T47D (cell line): ENCODE measurements around the gene OR6X1.
"Not testable (repeated sequence)": the region's sequence is repeated elsewhere in the genome, so short reads cannot be mapped to it uniquely, and the experiment has no call there.

Experiments
- DNase-seq, 2 experiments: peaks; one replicate each; pipeline versions ENCODE4 v3.0.0 to v3.0.0-alpha.2; 2011 to 2012; ENCODE audit warnings: low read depth in 1 of 2, low spot score in 1 of 2
- JUND ChIP-seq: IDR thresholded peaks from 2 replicates; pipeline ENCODE4 v1.6.1; 2012; ENCODE audit warnings: low read depth
- in situ Hi-C: cut with HindIII; loops from 2 replicates; pipeline ENCODE4 v1.10.0; 2016; ENCODE audit warnings: low sequenced_read_pairs, low pct_unique_long_range_greater_than_20kb

OR6X1 gene

DNA sequence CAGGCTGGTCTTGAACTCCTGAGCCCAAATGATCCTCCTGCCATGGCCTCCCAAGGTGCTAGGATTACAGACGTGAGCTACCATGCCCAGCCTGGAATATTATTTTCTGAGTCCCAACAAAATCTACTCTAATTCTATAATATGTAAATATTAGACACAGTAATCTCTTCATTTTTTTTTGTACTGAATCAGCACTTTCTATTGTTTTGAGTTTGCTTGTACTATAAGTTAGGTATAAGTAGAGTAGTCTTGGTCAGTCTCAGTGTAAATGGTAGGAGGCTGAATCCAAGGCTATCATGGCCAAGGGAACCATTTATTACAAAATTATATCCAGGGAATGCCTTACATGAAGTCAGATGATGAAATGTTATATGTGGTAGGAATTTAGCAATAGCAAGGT lies 19.6 kb upstream of the OR6X1 start:
- no peak for DNase-seq

DNA sequence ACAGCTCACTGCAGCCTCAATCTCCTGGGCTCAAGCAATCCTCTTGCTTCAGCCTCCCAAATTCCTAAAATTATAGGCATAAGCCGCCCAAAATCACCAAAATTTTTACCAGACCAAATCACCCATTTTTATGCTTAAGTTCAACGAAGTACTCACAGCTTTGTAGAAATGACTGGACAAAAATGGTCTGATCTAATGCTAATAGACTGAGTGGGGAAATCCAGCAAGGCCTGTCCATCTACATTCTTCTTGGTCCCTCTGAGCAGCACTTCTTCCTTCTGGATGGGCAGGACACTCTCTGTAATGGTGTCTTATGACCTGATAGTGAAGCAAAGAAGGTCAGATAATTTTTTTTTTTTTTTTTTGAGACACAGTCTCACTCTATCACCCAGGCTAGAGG lies 18.7 kb upstream of the OR6X1 start:
- TF ChIP-seq JUND = no peak
- in situ Hi-C loops = no loop called here
- peak in 1 of 2 experiments; percentile 42 for DNase-seq

More for the DNA sequence above, 19.6 kb upstream of the OR6X1 start:
- TF ChIP-seq JUND = no peak
- in situ Hi-C loops = no loop called here

DNA sequence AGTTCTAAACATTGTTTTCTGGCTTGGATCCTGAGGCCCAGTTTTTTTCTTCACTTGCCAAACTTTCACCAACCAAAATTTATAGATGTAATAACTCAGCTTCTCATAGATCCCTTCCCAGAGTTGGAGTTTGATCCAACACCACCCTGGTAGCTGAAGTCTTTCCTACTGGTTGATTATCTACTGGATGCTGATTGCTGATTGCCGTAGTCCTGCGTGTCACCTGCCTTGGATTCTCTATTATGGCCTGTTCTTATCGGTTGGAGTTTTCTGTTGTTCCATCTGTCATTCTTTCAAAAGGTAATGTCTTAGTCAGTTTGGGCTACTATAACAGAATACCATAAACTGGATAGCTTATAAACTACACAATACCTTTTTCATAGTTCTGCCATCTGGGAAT lies 17.3 kb upstream of the OR6X1 start:
- in situ Hi-C loops = no loop called here
- TF ChIP-seq JUND = no peak

DNA sequence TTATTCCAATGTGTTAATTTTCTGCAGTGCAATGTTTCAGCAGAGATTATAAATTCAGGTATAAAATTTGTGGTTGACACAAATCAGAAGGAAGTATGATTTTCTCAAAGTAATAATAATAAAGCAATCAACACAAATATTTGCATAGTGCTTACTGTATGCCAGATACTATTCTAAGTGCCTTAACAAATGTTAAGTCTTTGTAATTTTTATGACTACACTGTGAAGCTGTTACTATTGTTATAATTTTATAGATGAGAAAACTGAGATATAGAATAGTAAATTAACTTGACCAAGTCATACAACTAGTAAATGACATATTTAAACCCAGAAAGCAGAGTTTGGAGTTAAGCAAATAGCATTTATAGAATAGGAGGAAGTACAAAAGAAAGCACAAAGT lies 16.4 kb upstream of the OR6X1 start:
- TF ChIP-seq JUND = no peak
- in situ Hi-C loops = no loop called here
- DNase-seq = no peak

More for the DNA sequence above, 17.3 kb upstream of the OR6X1 start:
- DNase-seq = no peak

DNA sequence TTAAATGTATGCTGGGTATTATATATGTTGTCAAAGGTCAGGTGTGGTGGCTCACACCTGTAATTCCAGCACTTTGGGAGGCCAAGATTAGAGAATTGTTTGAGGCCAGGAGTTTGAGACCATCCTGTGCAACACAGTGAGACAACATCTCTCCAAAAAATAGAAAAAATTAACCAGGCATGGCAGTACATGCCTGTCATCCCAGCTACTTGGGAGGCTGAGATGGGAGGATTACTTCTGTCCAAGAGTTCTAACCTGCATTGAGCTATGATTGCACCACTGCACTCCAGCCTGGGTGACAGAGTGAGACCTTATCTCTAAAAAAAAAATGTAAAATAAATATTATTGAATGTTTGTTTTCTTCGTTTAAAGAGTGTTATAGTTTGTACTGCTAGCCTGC lies 11.3 kb upstream of the OR6X1 start:
- TF ChIP-seq JUND = no peak
- in situ Hi-C loops = no loop called here
- DNase-seq = no peak

DNA sequence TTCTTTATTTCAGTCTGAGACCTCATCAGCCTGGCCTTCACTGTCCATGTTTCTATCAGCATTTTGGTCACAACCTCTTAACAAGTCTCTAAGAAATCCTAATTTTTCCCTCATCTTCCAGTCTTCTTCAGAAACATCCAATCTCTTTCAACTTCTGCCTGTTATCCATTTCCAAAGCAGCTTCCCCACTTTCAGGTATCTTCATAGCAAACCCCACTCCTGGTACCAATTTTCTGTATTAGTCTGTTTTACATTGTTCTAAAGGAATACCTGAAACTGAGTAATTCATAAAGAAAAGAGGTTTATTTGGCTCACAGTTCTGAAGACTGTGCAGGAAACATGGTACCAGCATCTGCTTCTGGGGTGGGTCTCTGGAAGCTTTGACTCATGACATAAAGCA lies 8.1 kb upstream of the OR6X1 start:
- in situ Hi-C loops = no loop called here
- DNase-seq = no peak
- TF ChIP-seq JUND = no peak

DNA sequence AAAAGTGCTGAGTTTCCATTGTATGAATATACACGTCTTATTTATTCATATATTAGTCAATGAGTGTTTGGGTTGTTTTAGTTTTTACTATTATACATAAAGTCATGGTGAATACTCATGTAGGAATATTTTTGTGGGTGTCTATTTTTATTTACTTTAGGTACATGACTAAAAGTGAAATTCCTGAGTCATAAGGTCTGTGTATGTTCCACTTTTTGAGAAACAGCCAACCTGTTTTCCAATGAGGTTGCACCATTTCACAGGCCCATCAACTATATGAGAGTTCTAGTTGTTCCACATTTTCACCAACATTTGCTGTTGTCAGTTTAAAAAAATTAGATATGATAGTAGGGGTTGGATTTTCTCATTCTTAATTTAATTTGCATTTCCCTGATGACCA lies 6.6 kb upstream of the OR6X1 start:
- TF ChIP-seq JUND = no peak
- in situ Hi-C loops = no loop called here

DNA sequence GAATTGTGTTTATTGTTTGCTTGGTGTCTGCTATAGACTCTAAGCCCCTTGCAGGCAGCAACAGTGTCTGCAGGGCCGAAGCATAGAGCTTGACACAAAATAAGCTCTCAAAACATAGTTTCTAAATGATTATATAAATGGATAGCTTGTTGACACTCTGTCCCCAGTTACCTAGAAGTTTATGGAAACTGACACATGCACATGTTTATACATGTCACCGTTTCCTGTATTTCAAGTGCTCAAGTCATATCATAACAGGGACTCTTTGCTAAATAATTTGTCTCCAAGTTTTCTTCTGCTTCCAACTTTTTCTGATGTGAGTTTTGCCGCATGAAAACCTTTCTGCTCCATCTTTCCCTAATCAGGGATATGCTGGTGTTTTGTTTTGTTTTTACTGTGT lies 3.7 kb upstream of the OR6X1 start:
- TF ChIP-seq JUND = no peak
- DNase-seq = no peak
- in situ Hi-C loops = no loop called here

More for the DNA sequence above, 6.6 kb upstream of the OR6X1 start:
- DNase-seq = no peak

DNA sequence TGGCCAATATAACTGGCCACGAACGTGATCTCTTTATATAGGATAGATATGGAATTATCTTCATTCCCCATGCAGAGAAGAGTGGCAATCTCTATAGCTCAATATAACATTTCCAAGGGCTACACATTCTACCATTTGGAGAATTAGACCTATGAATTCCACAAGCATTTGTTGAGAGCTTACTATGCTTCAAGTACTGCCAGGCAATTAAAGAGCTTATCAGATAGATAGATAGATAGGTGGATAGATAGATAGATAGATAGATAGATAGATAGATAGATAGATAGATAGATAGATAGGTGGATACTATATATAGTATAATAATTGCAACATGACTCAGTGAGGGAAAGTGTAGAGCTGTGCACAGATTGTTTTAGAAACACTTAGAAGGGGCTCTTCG lies 1.5 kb upstream of the OR6X1 start:
- in situ Hi-C loops = no loop called here
- DNase-seq = no peak
- TF ChIP-seq JUND = no peak

DNA sequence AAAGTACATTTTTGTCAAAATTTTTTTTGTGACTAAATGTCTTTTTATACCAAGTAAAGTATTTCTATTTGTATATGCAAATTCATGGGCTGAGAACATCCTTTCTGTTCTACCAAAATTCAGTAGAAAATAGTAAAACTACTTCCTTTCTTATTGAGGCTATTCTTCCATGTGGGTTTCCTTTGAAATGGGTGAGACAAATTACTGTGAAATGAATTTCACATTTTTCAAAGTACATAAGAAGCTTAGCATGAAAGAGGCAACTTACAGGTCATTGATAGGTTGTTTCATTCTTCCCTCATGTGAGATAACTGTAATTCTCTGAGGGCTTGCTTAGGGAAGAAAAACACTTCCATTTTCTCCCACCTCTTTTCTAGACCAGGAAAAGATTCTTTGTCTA lies 1.0 kb upstream of the OR6X1 start:
- TF ChIP-seq JUND = no peak

DNA sequence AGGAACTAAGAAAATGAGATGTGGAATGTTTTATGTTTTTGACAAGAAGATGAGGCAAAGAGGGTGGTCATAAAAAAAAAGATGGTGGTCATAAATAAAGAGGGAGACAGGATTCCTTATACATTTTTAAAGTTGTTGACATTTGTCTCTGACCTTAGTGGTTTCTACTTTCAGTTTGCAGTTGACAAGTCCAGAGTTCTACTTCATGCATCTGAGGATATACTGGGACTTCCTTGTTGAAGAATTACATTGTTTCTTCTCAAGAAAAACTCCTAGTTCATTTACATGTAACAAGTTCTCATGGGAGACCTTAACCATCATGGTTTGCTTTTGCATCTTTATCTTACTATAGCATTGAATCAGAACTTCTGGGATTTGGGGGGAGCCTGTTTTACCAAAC lies 1.2 kb downstream of the OR6X1 start:
- no peak for DNase-seq
- in situ Hi-C loops = no loop called here
- no peak for TF ChIP-seq JUND

More for the DNA sequence above, 1.0 kb upstream of the OR6X1 start:
- no peak for DNase-seq
- in situ Hi-C loops = no loop called here

DNA sequence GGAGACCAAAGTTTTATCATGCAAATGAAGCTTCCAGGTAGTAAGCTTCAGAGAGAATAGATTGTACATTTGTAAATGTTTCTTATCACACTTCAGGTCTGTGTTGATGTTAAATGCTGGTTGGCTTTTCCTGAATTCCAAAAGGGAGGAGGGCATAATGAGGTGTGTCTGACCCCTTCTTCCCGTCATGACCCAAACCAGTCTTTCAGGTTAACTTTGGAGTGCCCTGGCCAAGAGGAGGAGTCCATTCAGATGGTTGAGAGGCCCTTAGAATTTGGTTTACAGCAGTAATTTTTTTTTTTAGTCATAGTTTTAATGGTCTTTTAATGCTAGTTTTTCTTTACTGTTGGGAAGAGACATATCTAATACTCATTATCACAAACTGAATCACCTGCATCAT lies 2.5 kb downstream of the OR6X1 start:
- no peak for TF ChIP-seq JUND
- in situ Hi-C loops = no loop called here
- DNase-seq = peak in 1 of 2 experiments; percentile 20

DNA sequence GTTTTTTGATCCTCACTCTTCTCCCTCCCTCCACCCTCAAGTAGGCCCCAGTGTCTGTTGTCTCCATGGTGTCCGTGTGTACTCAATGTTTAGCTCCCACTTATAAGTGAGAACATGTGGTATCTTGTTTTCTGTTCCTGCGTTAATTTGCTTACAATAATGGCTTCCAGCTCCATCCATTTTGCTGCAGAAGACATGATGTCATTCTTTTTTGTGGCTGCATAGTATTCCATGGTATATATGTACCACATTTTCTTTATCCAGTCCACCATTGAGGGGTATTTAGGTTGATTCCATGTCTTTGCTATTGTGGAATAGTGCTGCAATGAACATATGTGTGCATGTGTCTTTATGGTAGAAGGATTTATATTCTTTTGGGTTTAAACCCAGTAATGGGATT lies 6.0 kb downstream of the OR6X1 start:
- in situ Hi-C loops, DNase-seq: not testable (repeated sequence)

DNA sequence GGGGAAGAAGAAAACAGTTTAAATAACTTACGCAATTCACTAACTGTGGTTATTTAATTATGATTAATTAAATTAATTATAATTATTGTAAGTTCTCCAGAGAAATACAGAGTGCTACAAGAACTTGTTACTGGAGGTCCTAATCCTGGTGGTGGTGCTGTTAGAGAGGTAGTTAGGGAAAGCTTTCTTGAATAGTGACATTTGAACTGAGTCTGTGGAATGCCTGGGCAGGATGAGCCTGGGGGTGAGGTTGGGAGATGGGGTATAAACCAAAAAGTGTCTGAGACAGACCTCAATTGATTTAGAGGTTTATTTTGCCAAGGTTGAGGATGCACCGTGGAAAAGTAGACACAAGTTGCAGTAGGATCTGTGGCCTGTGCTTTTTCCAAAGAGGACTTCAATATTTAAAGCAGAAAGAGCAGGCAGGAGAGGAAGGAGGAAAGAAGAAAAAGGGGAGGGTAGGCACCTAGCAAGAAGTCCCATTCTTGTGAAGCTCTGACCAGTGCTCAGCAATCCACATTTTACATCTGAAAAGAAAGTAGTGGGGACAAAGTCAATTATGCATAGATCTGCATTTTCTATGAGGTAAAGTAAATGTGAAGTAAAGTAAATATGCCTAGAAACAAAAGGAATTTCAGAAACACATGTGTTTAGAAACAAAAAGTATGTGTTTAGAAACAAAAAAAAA lies 8.4 kb downstream of the OR6X1 start:
- TF ChIP-seq JUND = no peak
- in situ Hi-C loops = no loop called here
- no peak for DNase-seq
